Immature natural killer cell (primary cell): ENCODE measurements around the gene TARS1. TPM values are rescaled to one million over a fixed set of nuclear protein-coding genes. Genes with fewer than 3 reads are reported as not detected.
A peak's percentile ranks its signal among the peaks of the same experiment; 100 is the strongest.

Source experiments
- DNase-seq, 3 donors: peaks; one replicate each; pipeline ENCODE4 v3.0.0; 2022; ENCODE audit warnings: mixed read lengths in 1 of 3
- H3K27ac Mint-ChIP-seq, 6 donors: one replicate each; pipeline ENCODE4 v1.8.0; 2020; ENCODE audit warnings: mixed read lengths in 6 of 6, mild to moderate bottlenecking in 5 of 6, inconsistent platforms in 4 of 6, moderate library complexity in 3 of 6
- H3K27me3 Mint-ChIP-seq, 3 donors: one replicate each; pipeline ENCODE4 v1.8.0; 2020 to 2021; ENCODE audit warnings: low read depth in 3 of 3, mild to moderate bottlenecking in 3 of 3, mixed read lengths in 3 of 3, moderate library complexity in 3 of 3, inconsistent platforms in 1 of 3
- H3K36me3 Mint-ChIP-seq, 3 donors: one replicate each; pipeline ENCODE4 v1.8.0; 2020; ENCODE audit warnings: mixed read lengths in 3 of 3, inconsistent platforms in 2 of 3, mild to moderate bottlenecking in 2 of 3
- H3K4me1 Mint-ChIP-seq, 2 donors: one replicate each; pipeline ENCODE4 v1.8.0; 2020; ENCODE audit warnings: inconsistent platforms in 2 of 2, mild to moderate bottlenecking in 2 of 2, mixed read lengths in 2 of 2, moderate library complexity in 1 of 2
- H3K4me3 Mint-ChIP-seq, 5 donors: one replicate each; pipeline ENCODE4 v1.8.0; 2020; ENCODE audit warnings: mild to moderate bottlenecking in 5 of 5, mixed read lengths in 5 of 5, inconsistent platforms in 3 of 5, moderate library complexity in 3 of 5
- H3K9me3 Mint-ChIP-seq, 6 donors: one replicate each; pipeline ENCODE4 v1.8.0; 2020; ENCODE audit warnings: mild to moderate bottlenecking in 6 of 6, mixed read lengths in 6 of 6, inconsistent platforms in 4 of 6, moderate library complexity in 3 of 6
- polyA plus RNA-seq, 3 donors: library from polyadenylated mRNA; unstranded; fragments of 300-500 nt; fragmentation: Illumina TruSeq; gene quantifications; one replicate each; pipeline ENCODE4 v1.2.3, GENCODE V29; 2021

Gene TARS1
- polyA plus RNA-seq, 3 donors from 2014 or later = 46.0 to 77.1 (median 54.0) TPM

- no peak overlapping the region for H3K4me3 Mint-ChIP-seq
Measured at GRCh38 chr5:33480876-33481275, 40.1 kb downstream of the TARS1 start.

DNA sequence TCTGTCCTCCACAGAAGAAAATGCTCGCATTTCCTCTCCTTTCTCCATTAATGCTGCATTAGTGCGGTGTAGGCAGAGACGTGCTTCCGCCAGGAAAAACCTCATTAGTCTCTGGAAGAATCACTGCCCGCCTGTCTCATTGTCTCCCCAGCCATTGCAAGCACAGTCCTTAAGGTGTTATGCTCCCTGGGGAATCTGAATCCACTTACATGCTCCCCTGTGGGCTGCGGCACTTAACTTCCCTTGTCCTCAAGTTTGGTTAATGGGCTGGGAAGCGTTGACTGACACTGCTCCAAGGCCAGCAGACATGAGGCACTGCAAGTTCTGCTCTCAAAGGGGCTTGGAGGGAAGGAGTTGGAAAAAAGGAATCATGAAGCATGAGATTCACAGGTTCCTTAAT is 41.6 kb downstream of the TARS1 start:
- no peak overlapping the region for H3K4me3 Mint-ChIP-seq
- no peak overlapping the region for H3K27ac Mint-ChIP-seq

More at GRCh38 chr5:33480876-33481275, 40.1 kb downstream of the TARS1 start:
- no peak for DNase-seq
- H3K4me1 Mint-ChIP-seq = no peaks in the 10 kb centered on the region
- H3K36me3 Mint-ChIP-seq = peaks cover 12 to 28% (median 28%) of the 10 kb centered on the region in 3 donors
- H3K27ac Mint-ChIP-seq = no peak overlapping the region
- H3K9me3 Mint-ChIP-seq = no peaks in the 10 kb centered on the region
- H3K27me3 Mint-ChIP-seq = peaks cover 0 to 2% (median 1%) of the 10 kb centered on the region in 3 donors

GRCh38 chr5:33487236-33487635 is 46.5 kb downstream of the TARS1 start:
- peaks cover 2 to 4% (median 2%) of the 10 kb centered on the region in 3 donors for H3K27me3 Mint-ChIP-seq
- H3K36me3 Mint-ChIP-seq = peaks cover 0 to 2% (median 0%) of the 10 kb centered on the region in 3 donors
- H3K9me3 Mint-ChIP-seq = no peaks in the 10 kb centered on the region
- no peak overlapping the region for H3K27ac Mint-ChIP-seq
- H3K4me1 Mint-ChIP-seq = no peaks in the 10 kb centered on the region
- no peak overlapping the region for H3K4me3 Mint-ChIP-seq
- no peak for DNase-seq

More for the DNA sequence above, 41.6 kb downstream of the TARS1 start:
- Mint-ChIP-seq H3K27me3 (peaks cover 0 to 2% (median 0%) of the 10 kb centered on the region in 3 donors), H3K9me3 (no peaks in the 10 kb centered on the region), H3K36me3 (peaks cover 1 to 17% (median 16%) of the 10 kb centered on the region in 3 donors), H3K4me1 (no peaks in the 10 kb centered on the region)
- no peak for DNase-seq

DNA sequence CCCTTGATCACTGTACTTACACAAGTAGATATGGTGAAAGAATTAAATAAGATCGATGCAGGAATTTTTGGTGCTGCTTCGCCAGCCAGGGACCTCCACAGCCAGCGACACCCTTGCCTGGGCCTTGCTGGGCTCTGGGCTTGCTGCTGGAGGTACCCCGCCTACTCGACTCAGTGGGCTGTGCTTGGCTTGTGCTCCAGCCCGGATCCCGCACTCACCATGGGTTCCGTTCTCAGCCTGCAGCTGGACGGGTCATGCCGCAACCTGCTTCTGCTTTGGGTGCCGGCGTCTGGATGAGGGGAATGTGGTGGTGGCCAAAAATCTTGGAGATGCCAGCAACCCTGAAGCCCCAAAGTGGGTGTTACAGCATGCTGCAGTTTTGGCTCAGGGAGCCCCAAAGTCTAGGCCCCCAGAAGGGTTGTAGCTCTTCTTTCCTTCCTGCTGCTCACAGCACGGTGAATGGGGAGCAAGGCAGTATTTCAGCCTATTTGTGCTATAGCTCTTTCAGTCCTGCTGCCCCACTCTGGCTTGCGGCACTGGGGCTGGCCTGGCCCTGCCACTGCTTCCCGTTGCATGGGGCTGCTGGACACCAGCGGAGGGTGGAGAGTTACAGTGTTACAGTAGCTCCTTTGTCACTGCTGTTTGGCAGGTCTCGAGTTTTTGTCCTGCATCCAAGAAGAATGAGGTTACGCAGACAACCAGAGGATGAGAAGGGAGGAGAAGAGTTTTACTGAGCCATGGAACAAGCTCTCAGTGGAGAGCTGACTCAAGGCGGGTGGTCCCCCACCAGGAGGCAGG is 48.0 kb downstream of the TARS1 start:
- no peak for DNase-seq
- Mint-ChIP-seq H3K4me1 (no peaks in the 10 kb centered on the region), H3K27ac (no peak overlapping the region), H3K4me3 (no peak overlapping the region), H3K27me3 (peaks cover 2 to 4% (median 4%) of the 10 kb centered on the region in 3 donors), H3K9me3 (no peaks in the 10 kb centered on the region), H3K36me3 (no peaks in the 10 kb centered on the region)

GRCh38 chr5:33489481-33490067 is 48.8 kb downstream of the TARS1 start:
- Mint-ChIP-seq H3K27ac (no peak overlapping the region), H3K27me3 (peaks cover 2 to 4% (median 4%) of the 10 kb centered on the region in 3 donors), H3K4me3 (no peak overlapping the region), H3K4me1 (no peaks in the 10 kb centered on the region), H3K36me3 (no peaks in the 10 kb centered on the region), H3K9me3 (no peaks in the 10 kb centered on the region)
- no peak for DNase-seq

DNA sequence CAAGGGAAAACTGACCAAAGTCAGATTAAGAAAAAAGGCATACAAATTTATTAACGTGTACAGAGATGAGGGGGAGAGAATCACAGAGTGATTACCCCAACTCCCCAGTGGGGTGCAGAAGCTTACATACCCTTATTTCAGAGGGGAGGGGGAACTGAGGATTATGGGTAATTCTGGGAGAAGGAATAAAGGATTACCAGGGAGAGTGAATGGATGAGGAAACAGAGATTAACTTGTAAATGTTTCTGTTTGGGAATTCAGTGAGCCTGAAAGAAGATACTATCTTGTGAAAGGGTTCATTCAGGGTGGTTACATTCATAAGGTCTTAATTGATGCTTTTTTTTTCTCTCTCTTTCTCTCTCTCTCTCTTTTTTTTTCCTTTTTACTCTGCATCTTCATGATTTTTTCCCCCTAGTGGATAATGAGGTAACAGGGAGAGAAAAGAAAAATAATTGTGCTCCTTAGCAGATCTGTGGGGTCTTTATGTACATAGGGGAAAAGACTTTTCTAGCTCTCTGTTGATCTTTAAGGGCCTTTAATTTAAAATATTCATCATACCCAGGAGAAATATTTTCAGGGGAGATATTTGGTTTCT is 49.4 kb downstream of the TARS1 start:
- H3K27ac Mint-ChIP-seq = no peak overlapping the region
- no peak overlapping the region for H3K4me3 Mint-ChIP-seq
- no peak for DNase-seq
- H3K36me3 Mint-ChIP-seq = no peaks in the 10 kb centered on the region
- H3K4me1 Mint-ChIP-seq = no peaks in the 10 kb centered on the region
- H3K9me3 Mint-ChIP-seq = no peaks in the 10 kb centered on the region
- peaks cover 2 to 4% (median 4%) of the 10 kb centered on the region in 3 donors for H3K27me3 Mint-ChIP-seq

DNA sequence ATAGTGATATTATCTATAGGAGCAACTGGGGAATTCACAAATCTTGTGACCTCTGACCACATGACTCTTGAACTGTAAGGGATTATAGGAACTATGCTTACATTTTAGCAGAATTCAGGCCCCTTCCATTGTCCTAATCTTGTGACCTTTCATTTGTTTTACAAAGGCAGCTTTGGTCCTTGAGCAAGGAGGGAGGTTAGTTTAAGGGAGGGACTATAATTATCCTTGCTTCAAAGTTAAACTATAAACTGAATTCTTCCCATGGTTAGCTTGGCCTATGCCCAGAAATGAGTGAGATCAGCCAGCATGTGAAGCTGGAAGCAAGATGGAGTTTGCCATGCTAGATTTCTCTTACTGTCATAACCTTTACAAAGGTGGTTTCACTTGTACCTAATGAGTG is 51.2 kb downstream of the TARS1 start:
- H3K27ac Mint-ChIP-seq = no peak overlapping the region
- H3K4me1 Mint-ChIP-seq = no peaks in the 10 kb centered on the region
- H3K36me3 Mint-ChIP-seq = no peaks in the 10 kb centered on the region
- DNase-seq = no peak
- no peak overlapping the region for H3K4me3 Mint-ChIP-seq
- H3K27me3 Mint-ChIP-seq = peaks cover 2 to 4% (median 2%) of the 10 kb centered on the region in 3 donors
- H3K9me3 Mint-ChIP-seq = no peaks in the 10 kb centered on the region

- Mint-ChIP-seq H3K4me3 (no peak overlapping the region), H3K27ac (no peak overlapping the region), H3K9me3 (no peaks in the 10 kb centered on the region), H3K4me1 (no peaks in the 10 kb centered on the region), H3K27me3 (peaks cover 0 to 4% (median 2%) of the 10 kb centered on the region in 3 donors), H3K36me3 (no peaks in the 10 kb centered on the region)
- DNase-seq = no peak
Measured at GRCh38 chr5:33494466-33494865, 53.7 kb downstream of the TARS1 start.

- H3K27ac Mint-ChIP-seq = no peak overlapping the region
- H3K9me3 Mint-ChIP-seq = no peaks in the 10 kb centered on the region
- no peaks in the 10 kb centered on the region for H3K4me1 Mint-ChIP-seq
- no peak for DNase-seq
- peaks cover 0 to 2% (median 0%) of the 10 kb centered on the region in 3 donors for H3K27me3 Mint-ChIP-seq
- H3K4me3 Mint-ChIP-seq = no peak overlapping the region
- H3K36me3 Mint-ChIP-seq = no peaks in the 10 kb centered on the region
Measured at GRCh38 chr5:33501260-33501659, 60.5 kb downstream of the TARS1 start.

DNA sequence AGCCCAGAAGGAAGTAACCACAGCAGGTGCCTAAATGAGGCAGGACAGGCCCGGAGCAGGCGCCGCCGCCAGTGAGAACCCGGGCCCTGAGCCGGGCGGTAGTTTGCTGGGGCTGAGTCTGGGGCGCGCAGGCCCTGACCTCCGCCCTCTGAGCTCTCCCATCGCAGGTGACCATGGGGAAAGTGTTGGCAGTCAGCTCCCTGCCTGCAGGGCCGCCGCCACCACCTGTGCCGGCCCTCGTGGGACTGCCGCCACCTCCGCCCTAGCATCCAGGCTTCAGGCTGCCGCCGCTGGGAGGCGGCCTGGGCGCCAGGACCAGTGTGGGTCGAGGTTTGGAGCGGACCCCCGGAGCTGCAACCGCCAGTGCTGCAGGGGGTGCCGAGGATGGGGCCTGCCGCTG is 61.1 kb downstream of the TARS1 start:
- Mint-ChIP-seq H3K4me1 (no peaks in the 10 kb centered on the region), H3K9me3 (no peaks in the 10 kb centered on the region), H3K4me3 (no peak overlapping the region), H3K27me3 (peaks cover 0 to 2% (median 0%) of the 10 kb centered on the region in 3 donors), H3K36me3 (no peaks in the 10 kb centered on the region), H3K27ac (no peak overlapping the region)
- DNase-seq = no peak

DNA sequence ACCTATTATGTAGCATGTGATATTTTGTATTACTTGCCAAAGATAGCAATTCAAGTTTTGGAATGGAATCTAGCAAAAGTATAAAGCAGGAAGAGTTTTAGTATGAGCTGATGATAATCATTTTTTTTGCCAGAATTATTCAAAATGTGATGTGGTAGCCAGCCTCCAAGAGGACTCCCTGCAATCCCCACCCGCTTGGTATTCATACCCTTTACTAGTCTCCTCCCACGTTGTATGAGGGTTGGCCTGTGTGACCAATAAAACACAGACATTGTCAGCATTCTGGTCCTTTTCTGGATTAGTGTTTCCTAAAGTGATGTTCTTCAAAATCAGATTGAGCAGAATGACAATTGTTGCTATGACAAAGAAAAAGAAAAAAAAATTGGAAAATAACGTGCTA is 63.8 kb downstream of the TARS1 start:
- Mint-ChIP-seq H3K36me3 (no peaks in the 10 kb centered on the region), H3K27me3 (peaks cover 0 to 2% (median 0%) of the 10 kb centered on the region in 3 donors), H3K4me1 (no peaks in the 10 kb centered on the region), H3K27ac (no peak overlapping the region), H3K4me3 (no peak overlapping the region), H3K9me3 (no peaks in the 10 kb centered on the region)
- DNase-seq = no peak

GRCh38 chr5:33507426-33507825 is 66.7 kb downstream of the TARS1 start:
- no peak overlapping the region for H3K4me3 Mint-ChIP-seq
- H3K27ac Mint-ChIP-seq = no peak overlapping the region
- H3K4me1 Mint-ChIP-seq = no peaks in the 10 kb centered on the region
- H3K36me3 Mint-ChIP-seq = no peaks in the 10 kb centered on the region
- peaks cover 0 to 2% (median 2%) of the 10 kb centered on the region in 3 donors for H3K27me3 Mint-ChIP-seq
- no peaks in the 10 kb centered on the region for H3K9me3 Mint-ChIP-seq
- no peak for DNase-seq

- H3K27me3 Mint-ChIP-seq = peaks cover 0 to 2% (median 2%) of the 10 kb centered on the region in 3 donors
- peak overlapping the region in 1 of 6 donors; percentile 45 for H3K27ac Mint-ChIP-seq
- H3K4me1 Mint-ChIP-seq = no peaks in the 10 kb centered on the region
- no peak overlapping the region for H3K4me3 Mint-ChIP-seq
- H3K36me3 Mint-ChIP-seq = no peaks in the 10 kb centered on the region
- H3K9me3 Mint-ChIP-seq = peaks cover 0 to 2% (median 0%) of the 10 kb centered on the region in 6 donors
- DNase-seq = no peak
Measured at GRCh38 chr5:33509036-33509435, 68.3 kb downstream of the TARS1 start.
